ENCODE data around the gene LRRN2. TPM values are rescaled to one million over a fixed set of nuclear protein-coding genes. Genes with fewer than 3 reads are reported as not detected.

Gene LRRN2
- total and polyA plus RNA-seq, 2 experiments from 2014 or later, result 7.0 to 27.9 TPM

DNA sequence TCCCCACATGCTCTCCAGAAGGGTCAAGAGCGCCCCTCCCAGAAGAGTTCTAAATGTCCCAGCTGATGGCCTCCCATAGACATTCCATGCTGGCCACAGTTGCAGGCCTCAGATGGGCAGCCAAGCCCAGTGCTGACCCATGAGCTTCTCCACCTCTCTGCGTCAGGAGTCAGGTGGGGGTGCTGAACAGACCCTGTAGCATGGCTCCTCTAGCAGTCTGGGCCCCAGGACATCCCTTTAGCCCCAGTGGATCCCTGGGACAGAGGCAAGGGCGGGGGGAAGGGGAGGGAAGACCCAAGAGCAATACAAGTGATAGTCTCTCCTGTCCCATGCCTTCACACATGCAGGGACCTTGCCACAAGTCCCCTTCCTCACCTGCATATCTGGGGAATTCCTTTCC, 56.7 kb downstream of the LRRN2 start:
- H3K9me3 ChIP-seq (ENCODE audit: low read depth), result no peaks in the 10 kb centered on the region
- no peaks in the 10 kb centered on the region for H3K27me3 ChIP-seq
- H3K4me1 ChIP-seq (ENCODE audit: insufficient read depth), result peaks cover 6% of the 10 kb centered on the region
- no peak overlapping the region for H3K27ac ChIP-seq
- H3K79me2 ChIP-seq, result no peaks in the 10 kb centered on the region
- H3K4me3 ChIP-seq, result no peak overlapping the region
- H3K36me3 ChIP-seq (replicated peaks; ENCODE audit: insufficient read depth, low read depth), result no peaks in the 10 kb centered on the region
- no peak for DNase-seq (ENCODE audit: low spot score)
- 93% methylated on average over 3 of the region's 3 CpGs for WGBS (ENCODE audit: low lambda C conversion rate, missing lambda C conversion rate)
- no peak overlapping the region for H3K4me2 ChIP-seq
- TF ChIP-seq EZH2phosphoT487 (IDR thresholded peaks at IDR 0.05; ENCODE audit: low read depth, severe bottlenecking, unreplicated experiment) (no peak), EZH2 (IDR thresholded peaks at IDR 0.05; ENCODE audit: borderline replicate concordance) (no peak), CTCF (IDR thresholded peaks at IDR 0.05; ENCODE audit: poor library complexity) (no peak)
- H3K9me2 ChIP-seq (replicated peaks; ENCODE audit: insufficient read depth), result no peaks in the 10 kb centered on the region
- H4K20me1 ChIP-seq (ENCODE audit: insufficient read depth, poor library complexity, severe bottlenecking), result no peaks in the 10 kb centered on the region
- H2AFZ ChIP-seq, result no peak overlapping the region

DNA sequence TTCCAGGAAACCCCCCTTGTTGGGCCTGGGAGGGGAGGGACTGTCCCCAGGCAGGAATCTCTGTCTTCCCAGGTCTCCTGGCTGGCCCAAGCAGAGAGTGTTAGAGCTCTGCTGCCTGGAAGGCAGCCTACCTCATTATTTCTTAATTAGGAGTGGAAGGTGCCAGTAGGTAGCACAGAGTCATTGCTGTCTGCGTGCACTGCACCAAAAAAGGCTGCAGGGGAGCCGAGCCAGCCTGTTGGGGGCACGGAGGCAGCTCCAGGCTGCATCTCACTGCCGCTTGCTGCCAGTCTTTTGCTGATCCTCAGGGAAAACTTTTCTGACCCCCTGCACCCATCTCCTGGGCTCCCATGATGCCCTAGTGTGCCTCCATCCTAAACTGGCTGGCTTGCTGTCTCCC, 58.1 kb downstream of the LRRN2 start:
- Histone ChIP-seq H3K27ac (no peak overlapping the region), H3K9me2 (replicated peaks; ENCODE audit: insufficient read depth) (no peaks in the 10 kb centered on the region), H3K79me2 (no peaks in the 10 kb centered on the region), H3K9me3 (ENCODE audit: low read depth) (no peaks in the 10 kb centered on the region), H3K4me1 (ENCODE audit: insufficient read depth) (peaks cover 15% of the 10 kb centered on the region), H2AFZ (no peak overlapping the region), H3K4me3 (no peak overlapping the region), H3K27me3 (no peaks in the 10 kb centered on the region), H3K36me3 (replicated peaks; ENCODE audit: insufficient read depth, low read depth) (no peaks in the 10 kb centered on the region), H3K4me2 (no peak overlapping the region), H4K20me1 (ENCODE audit: insufficient read depth, poor library complexity, severe bottlenecking) (no peaks in the 10 kb centered on the region)
- TF ChIP-seq CTCF (IDR thresholded peaks at IDR 0.05; ENCODE audit: poor library complexity) (no peak), EZH2phosphoT487 (IDR thresholded peaks at IDR 0.05; ENCODE audit: low read depth, severe bottlenecking, unreplicated experiment) (no peak), EZH2 (IDR thresholded peaks at IDR 0.05; ENCODE audit: borderline replicate concordance) (no peak)
- 89% methylated on average over 4 of the region's 4 CpGs for WGBS (ENCODE audit: low lambda C conversion rate, missing lambda C conversion rate)
- no peak for DNase-seq (ENCODE audit: low spot score)

DNA sequence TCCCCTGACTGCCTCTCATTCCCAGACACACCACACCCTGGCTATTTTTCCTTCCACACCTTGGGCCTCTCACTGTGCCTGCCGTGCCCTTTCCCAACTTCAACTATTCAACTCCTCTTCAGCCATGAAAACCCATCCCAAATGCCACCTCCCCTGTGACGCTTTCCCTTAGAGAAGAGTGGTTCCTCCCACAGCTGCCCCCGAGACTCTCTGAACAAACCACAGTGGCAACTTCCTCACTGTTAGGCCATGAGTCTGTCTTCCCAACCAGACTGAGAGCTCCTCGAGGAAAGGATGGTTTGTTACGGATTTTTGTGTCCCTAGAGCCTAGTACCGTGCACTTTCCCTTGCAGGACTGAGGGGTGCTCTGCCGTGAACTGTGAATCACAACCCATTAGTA, 59.2 kb downstream of the LRRN2 start:
- H3K4me3 ChIP-seq, result no peak overlapping the region
- 88% methylated on average over 7 of the region's 7 CpGs for WGBS (ENCODE audit: low lambda C conversion rate, missing lambda C conversion rate)
- TF ChIP-seq EZH2phosphoT487 (IDR thresholded peaks at IDR 0.05; ENCODE audit: low read depth, severe bottlenecking, unreplicated experiment) (no peak), EZH2 (IDR thresholded peaks at IDR 0.05; ENCODE audit: borderline replicate concordance) (no peak), CTCF (IDR thresholded peaks at IDR 0.05; ENCODE audit: poor library complexity) (no peak)
- H3K4me1 ChIP-seq (ENCODE audit: insufficient read depth), result peaks cover 15% of the 10 kb centered on the region
- no peaks in the 10 kb centered on the region for H3K9me2 ChIP-seq (replicated peaks; ENCODE audit: insufficient read depth)
- H2AFZ ChIP-seq, result no peak overlapping the region
- no peaks in the 10 kb centered on the region for H3K27me3 ChIP-seq
- no peaks in the 10 kb centered on the region for H4K20me1 ChIP-seq (ENCODE audit: insufficient read depth, poor library complexity, severe bottlenecking)
- H3K4me2 ChIP-seq, result no peak overlapping the region
- no peaks in the 10 kb centered on the region for H3K79me2 ChIP-seq
- H3K27ac ChIP-seq, result no peak overlapping the region
- no peaks in the 10 kb centered on the region for H3K9me3 ChIP-seq (ENCODE audit: low read depth)
- no peaks in the 10 kb centered on the region for H3K36me3 ChIP-seq (replicated peaks; ENCODE audit: insufficient read depth, low read depth)
- DNase-seq (ENCODE audit: low spot score), result no peak
